Neural progenitor cell (in vitro differentiated cells): ENCODE data around the gene GALNT17. TPM values are rescaled to one million over a fixed set of nuclear protein-coding genes. Genes with fewer than 3 reads are reported as not detected.

Experiments used
- DNase-seq: peaks from one replicate; pipeline ENCODE4 v3.0.0-alpha.2; 2016; ENCODE audit warnings: low spot score
- H2AFZ ChIP-seq: fragments of 200-600 bp; sonication (generic); replicated peaks from 2 replicates; pipeline ENCODE4 v1.6.1; 2016; ENCODE audit warnings: antibody characterized with exemption
- H3F3A ChIP-seq: fragments of 200-600 bp; sonication (generic); 2 replicates; pipeline ENCODE4 v1.6.1; 2016; ENCODE audit warnings: antibody characterized with exemption, low read depth
- H3K27ac ChIP-seq: fragments of 200-600 bp; sonication (generic); 2 replicates; pipeline ENCODE4 v1.5.1; 2016; ENCODE audit warnings: mild to moderate bottlenecking
- H3K27me3 ChIP-seq: fragments of 200-600 bp; sonication (generic); 2 replicates; pipeline ENCODE4 v1.6.1; 2016; ENCODE audit warnings: mild to moderate bottlenecking, moderate library complexity
- H3K36me3 ChIP-seq: fragments of 200-600 bp; sonication (generic); 2 replicates; pipeline ENCODE4 v1.5.1; 2016
- H3K4me1 ChIP-seq: fragments of 200-600 bp; sonication (generic); 2 replicates; pipeline ENCODE4 v1.6.1; 2016; ENCODE audit warnings: mixed run types
- H3K4me2 ChIP-seq: fragments of 200-600 bp; sonication (generic); 2 replicates; pipeline ENCODE4 v1.6.1; 2016
- H3K4me3 ChIP-seq: fragments of 200-600 bp; sonication (generic); 2 replicates; pipeline ENCODE4 v1.5.1; 2016
- H3K79me2 ChIP-seq: fragments of 200-600 bp; sonication (generic); 2 replicates; pipeline ENCODE4 v1.6.1; 2016; ENCODE audit warnings: low read depth
- H3K9ac ChIP-seq: fragments of 200-600 bp; sonication (generic); 2 replicates; pipeline ENCODE4 v1.6.1; 2016
- H3K9me3 ChIP-seq: fragments of 200-600 bp; sonication (generic); 2 replicates; pipeline ENCODE4 v1.5.1; 2016; ENCODE audit warnings: low read depth
- H4K20me1 ChIP-seq: fragments of 200-600 bp; sonication (generic); 2 replicates; pipeline ENCODE4 v1.6.1; 2016; ENCODE audit warnings: low read depth
- H3K27ac Mint-ChIP-seq: 3 replicates; pipeline ENCODE4 v1.8.0; 2021; ENCODE audit warnings: mixed read lengths
- H3K27me3 Mint-ChIP-seq: 2 replicates; pipeline ENCODE4 v1.8.0; 2022; ENCODE audit warnings: low read depth, mild to moderate bottlenecking, inconsistent platforms, moderate library complexity, mixed read lengths; ENCODE audit not compliant: insufficient read depth
- H3K36me3 Mint-ChIP-seq: 3 replicates; pipeline ENCODE4 v1.8.0; 2021; ENCODE audit warnings: mixed read lengths
- H3K4me1 Mint-ChIP-seq: 3 replicates; pipeline ENCODE4 v1.8.0; 2021; ENCODE audit warnings: mixed read lengths
- H3K4me3 Mint-ChIP-seq: 3 replicates; pipeline ENCODE4 v1.8.0; 2021; ENCODE audit warnings: mild to moderate bottlenecking, moderate library complexity, mixed read lengths
- H3K9me3 Mint-ChIP-seq: 3 replicates; pipeline ENCODE4 v1.8.0; 2020; ENCODE audit warnings: mixed read lengths
- EZH2 ChIP-seq: fragments of 200-600 bp; sonication (generic); IDR thresholded peaks from 2 replicates; pipeline ENCODE4 v1.6.1; 2017; ENCODE audit warnings: antibody characterized with exemption, mild to moderate bottlenecking, moderate library complexity
- EZH2phosphoT487 ChIP-seq: fragments of 200-600 bp; sonication (generic); IDR thresholded peaks from 2 replicates; pipeline ENCODE4 v1.6.1; 2017; ENCODE audit warnings: antibody characterized with exemption
- microRNA-seq: library from miRNA; unstranded; fragments of <30 nt; microRNA quantifications from one replicate; pipeline ENCODE4, GENCODE V29; 2016
- small RNA-seq: library from RNA; depleted of rRNA; stranded (forward); fragments of <200 nt; gene quantifications from one replicate; pipeline ENCODE3, GENCODE V24; 2015
- total RNA-seq: library from RNA; depleted of rRNA; stranded (reverse); fragments of >200 nt; gene quantifications from 2 replicates; pipeline ENCODE4 v1.2.3, GENCODE V29; 2015; ENCODE audit warnings: low replicate concordance
- TF ChIP-seq, protein P1 (sequence below): fragments of 200-600 bp; sonication (generic); IDR thresholded peaks from 2 replicates; pipeline ENCODE4 v1.5.1; 2017; ENCODE audit warnings: antibody characterized with exemption, mild to moderate bottlenecking

Gene GALNT17
- total RNA-seq, 1 donor from 2014 or later: 17.1 TPM

DNA sequence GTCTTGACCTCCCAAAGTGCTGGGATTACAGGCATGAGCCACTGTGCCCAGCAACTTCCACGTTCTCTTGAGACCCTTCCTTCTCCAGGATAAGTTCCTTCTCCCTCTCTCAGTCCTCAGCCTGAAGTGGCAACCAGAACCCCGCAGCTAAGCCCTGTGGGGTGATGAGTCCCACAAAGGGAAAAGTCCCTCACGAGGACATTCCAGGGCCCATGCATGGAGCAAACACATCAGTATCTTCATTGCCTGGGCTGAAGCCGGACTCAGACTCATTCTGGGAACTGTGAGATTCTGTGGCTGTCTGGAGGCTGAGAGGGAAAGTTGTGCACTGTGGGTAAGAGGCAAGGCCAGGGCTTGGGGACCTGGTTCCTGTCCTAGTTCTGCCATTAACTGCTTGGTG lies 622.9 kb downstream of the GALNT17 start:
- Histone ChIP-seq H3K9me3 (no peaks in the 10 kb centered on the region), H3K27me3 (peaks cover 23% of the 10 kb centered on the region), H2AFZ (no peak overlapping the region), H3K4me2 (no peak overlapping the region), H3K4me1 (no peaks in the 10 kb centered on the region), H4K20me1 (no peaks in the 10 kb centered on the region), H3K27ac (no peak overlapping the region), H3F3A (no peaks in the 10 kb centered on the region), H3K36me3 (no peaks in the 10 kb centered on the region), H3K79me2 (no peaks in the 10 kb centered on the region), H3K9ac (no peak overlapping the region), H3K4me3 (no peak overlapping the region)
- no peak overlapping the region for H3K4me3 Mint-ChIP-seq
- H3K4me1 Mint-ChIP-seq: peaks cover 9% of the 10 kb centered on the region
- peaks cover 15% of the 10 kb centered on the region for H3K27me3 Mint-ChIP-seq
- no peak for DNase-seq
- peaks cover 12% of the 10 kb centered on the region for H3K9me3 Mint-ChIP-seq
- TF ChIP-seq EZH2: no peak
- H3K27ac Mint-ChIP-seq: no peak overlapping the region
- H3K36me3 Mint-ChIP-seq: peaks cover 3% of the 10 kb centered on the region

DNA sequence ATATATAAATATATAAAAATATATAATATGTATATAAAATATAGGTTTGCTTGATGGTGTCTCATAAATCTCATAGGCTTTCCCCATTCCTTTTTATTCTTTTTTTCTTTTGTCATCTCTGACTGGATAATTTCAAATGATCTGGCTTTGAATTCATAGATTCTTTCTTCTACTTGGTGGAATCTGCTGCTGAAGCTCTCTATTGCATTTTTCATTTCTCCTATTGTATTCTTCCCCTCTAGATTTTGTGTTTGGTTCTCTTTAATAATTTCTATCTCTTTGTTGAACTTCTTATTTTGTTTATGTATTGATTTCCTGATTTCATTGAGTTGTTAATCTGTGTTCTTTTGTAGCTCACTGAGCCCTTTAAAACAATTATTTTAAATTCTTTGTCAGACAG lies 629.4 kb downstream of the GALNT17 start:
- Histone ChIP-seq H2AFZ (no peak overlapping the region), H3K4me1 (no peaks in the 10 kb centered on the region), H3K27ac (no peak overlapping the region), H3K4me2 (no peak overlapping the region), H3K79me2 (no peaks in the 10 kb centered on the region), H3F3A (no peaks in the 10 kb centered on the region), H4K20me1 (no peaks in the 10 kb centered on the region), H3K36me3 (no peaks in the 10 kb centered on the region), H3K27me3 (no peaks in the 10 kb centered on the region), H3K9me3 (peaks cover 13% of the 10 kb centered on the region), H3K4me3 (no peak overlapping the region), H3K9ac (no peak overlapping the region)
- Mint-ChIP-seq H3K9me3 (peaks cover 26% of the 10 kb centered on the region), H3K27me3 (peaks cover 5% of the 10 kb centered on the region), H3K4me3 (no peak overlapping the region), H3K27ac (no peak overlapping the region), H3K4me1 (no peaks in the 10 kb centered on the region), H3K36me3 (peaks cover 3% of the 10 kb centered on the region)
- no peak for DNase-seq
- TF ChIP-seq EZH2phosphoT487: no peak
- TF ChIP-seq EZH2: no peak
- TF ChIP-seq, protein P1, sequence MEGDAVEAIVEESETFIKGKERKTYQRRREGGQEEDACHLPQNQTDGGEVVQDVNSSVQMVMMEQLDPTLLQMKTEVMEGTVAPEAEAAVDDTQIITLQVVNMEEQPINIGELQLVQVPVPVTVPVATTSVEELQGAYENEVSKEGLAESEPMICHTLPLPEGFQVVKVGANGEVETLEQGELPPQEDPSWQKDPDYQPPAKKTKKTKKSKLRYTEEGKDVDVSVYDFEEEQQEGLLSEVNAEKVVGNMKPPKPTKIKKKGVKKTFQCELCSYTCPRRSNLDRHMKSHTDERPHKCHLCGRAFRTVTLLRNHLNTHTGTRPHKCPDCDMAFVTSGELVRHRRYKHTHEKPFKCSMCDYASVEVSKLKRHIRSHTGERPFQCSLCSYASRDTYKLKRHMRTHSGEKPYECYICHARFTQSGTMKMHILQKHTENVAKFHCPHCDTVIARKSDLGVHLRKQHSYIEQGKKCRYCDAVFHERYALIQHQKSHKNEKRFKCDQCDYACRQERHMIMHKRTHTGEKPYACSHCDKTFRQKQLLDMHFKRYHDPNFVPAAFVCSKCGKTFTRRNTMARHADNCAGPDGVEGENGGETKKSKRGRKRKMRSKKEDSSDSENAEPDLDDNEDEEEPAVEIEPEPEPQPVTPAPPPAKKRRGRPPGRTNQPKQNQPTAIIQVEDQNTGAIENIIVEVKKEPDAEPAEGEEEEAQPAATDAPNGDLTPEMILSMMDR: no peak

Small RNAs within 50 kb of the gene (microRNA-seq; reads per million reads assigned to microRNA genes)
- not detected for gene MIR3914-1
- gene MIR3914-2: not detected

Small RNAs within 50 kb of the gene (small RNA-seq; reads per million reads assigned to genes)
- gene MIR3914-1 (not detected), gene RN7SKP75 (not detected)
